DMS153 treated with DMSO at 0.1 percent for 48 hours (cell line): ENCODE measurements around the gene VWA3B.

Experiments
- DNase-seq: peaks from one replicate; lab custom pipeline; 2025; ENCODE audit not compliant: unreplicated experiment; lab: John Stamatoyannopoulos, UW

The VWA3B gene

GRCh38 chr2:98170076-98170475 lies 83.1 kb downstream of the VWA3B start:
- no peak for DNase-seq

GRCh38 chr2:98172150-98172765 lies 85.3 kb downstream of the VWA3B start:
- DNase-seq, result no peak

GRCh38 chr2:98172951-98173350 lies 86.0 kb downstream of the VWA3B start:
- no peak for DNase-seq

GRCh38 chr2:98175811-98176210 lies 88.8 kb downstream of the VWA3B start:
- no peak for DNase-seq

GRCh38 chr2:98177286-98177685 lies 90.3 kb downstream of the VWA3B start:
- DNase-seq, result no peak

- DNase-seq, result no peak
These were observed 91.0 kb downstream of the VWA3B start for GRCh38 chr2:98177986-98178385.

- no peak for DNase-seq
These were observed 93.5 kb downstream of the VWA3B start for GRCh38 chr2:98180456-98180855.

GRCh38 chr2:98181346-98181745 lies 94.4 kb downstream of the VWA3B start:
- DNase-seq, result no peak

- DNase-seq, result no peak
These were observed 98.8 kb downstream of the VWA3B start for GRCh38 chr2:98185801-98186200.

GRCh38 chr2:98187194-98187593 lies 100.2 kb downstream of the VWA3B start:
- DNase-seq, result no peak

GRCh38 chr2:98188351-98189046 lies 101.5 kb downstream of the VWA3B start:
- DNase-seq, result no peak

GRCh38 chr2:98191883-98192282 lies 104.9 kb downstream of the VWA3B start:
- DNase-seq, result no peak

- no peak for DNase-seq
These were observed 114.6 kb downstream of the VWA3B start for GRCh38 chr2:98201576-98201975.

- DNase-seq, result no peak
These were observed 118.9 kb downstream of the VWA3B start for GRCh38 chr2:98205889-98206288.

- DNase-seq, result no peak
These were observed 125.4 kb downstream of the VWA3B start for GRCh38 chr2:98212092-98213000.

- DNase-seq, result no peak
These were observed 129.6 kb downstream of the VWA3B start for GRCh38 chr2:98216616-98217015.

- DNase-seq, result no peak
These were observed 132.2 kb downstream of the VWA3B start for GRCh38 chr2:98219152-98219551.

- DNase-seq, result no peak
These were observed 147.0 kb downstream of the VWA3B start for GRCh38 chr2:98233941-98234340.

GRCh38 chr2:98234776-98235175 lies 147.8 kb downstream of the VWA3B start:
- no peak for DNase-seq

- no peak for DNase-seq
These were observed 150.0 kb downstream of the VWA3B start for GRCh38 chr2:98236935-98237334.

GRCh38 chr2:98240786-98241398 lies 153.9 kb downstream of the VWA3B start:
- no peak for DNase-seq
